GM18517 (cell line): ENCODE data around the gene TRPM8.
"Not testable (repeated sequence)": the region's sequence is repeated elsewhere in the genome, so short reads cannot be mapped to it uniquely, and the experiment has no call there.

Experiments
- ATAC-seq: cut with Tn5 transposase; IDR thresholded peaks from one replicate; pipeline ENCODE4 v1.9.1; 2021; ENCODE audit warnings: mild to moderate bottlenecking, moderate library complexity; ENCODE audit not compliant: unreplicated experiment

Gene TRPM8

GRCh38 chr2:233917116-233917515, at the start of gene TRPM8:
Gene TRPM8, plus strand, starts transcription at chr2:233917373. Its CDS starts 9,165 bp downstream, at chr2:233926538.
- no peak for ATAC-seq

- peak; percentile 78 for ATAC-seq
Observed at GRCh38 chr2:233867993-233868532, 49.1 kb upstream of the TRPM8 start, which contains the start of gene MSL3B. Gene MSL3B, minus strand, starts transcription at chr2:233868386.

GRCh38 chr2:233871432-233871831, 45.7 kb upstream of the TRPM8 start:
- no peak for ATAC-seq

- ATAC-seq: not testable (repeated sequence)
Observed at GRCh38 chr2:233872125-233872524, 45.0 kb upstream of the TRPM8 start.

- no peak for ATAC-seq
Observed at GRCh38 chr2:233882353-233882752, 34.8 kb upstream of the TRPM8 start.

- no peak for ATAC-seq
Observed at GRCh38 chr2:233892793-233893192, 24.4 kb upstream of the TRPM8 start.

- ATAC-seq: not testable (repeated sequence)
Observed at GRCh38 chr2:233896253-233896652, 20.9 kb upstream of the TRPM8 start.

GRCh38 chr2:233901367-233901766, 15.8 kb upstream of the TRPM8 start:
- ATAC-seq: no peak

GRCh38 chr2:233901884-233902283, 15.3 kb upstream of the TRPM8 start:
- ATAC-seq: no peak

- no peak for ATAC-seq
Observed at GRCh38 chr2:233905945-233906344, 11.2 kb upstream of the TRPM8 start.

- no peak for ATAC-seq
Observed at GRCh38 chr2:233907627-233908026, 9.5 kb upstream of the TRPM8 start.

- ATAC-seq: no peak
Observed at GRCh38 chr2:233912691-233913423, 4.3 kb upstream of the TRPM8 start.

GRCh38 chr2:233915128-233915527, 2.0 kb upstream of the TRPM8 start:
- ATAC-seq: no peak

GRCh38 chr2:233919319-233919718, 2.1 kb downstream of the TRPM8 start:
- ATAC-seq: no peak

- ATAC-seq: no peak
Observed at GRCh38 chr2:233919938-233920337, 2.8 kb downstream of the TRPM8 start.

GRCh38 chr2:233922471-233922870, 5.3 kb downstream of the TRPM8 start:
- no peak for ATAC-seq

GRCh38 chr2:233925402-233925801, 8.2 kb downstream of the TRPM8 start:
- ATAC-seq: no peak

GRCh38 chr2:233926806-233927205, 9.6 kb downstream of the TRPM8 start:
- no peak for ATAC-seq

GRCh38 chr2:233928594-233929351, 11.6 kb downstream of the TRPM8 start:
- ATAC-seq: no peak

- no peak for ATAC-seq
Observed at GRCh38 chr2:233929352-233930022, 12.3 kb downstream of the TRPM8 start.

- no peak for ATAC-seq
Observed at GRCh38 chr2:233934524-233934923, 17.4 kb downstream of the TRPM8 start.
